Tibial nerve (tissue), 4 donors: ENCODE data around the gene PTRH1. TPM values are rescaled to one million over a fixed set of nuclear protein-coding genes. Genes with fewer than 3 reads are reported as not detected.

Experiments
- DNase-seq, 2 donors: peaks; one replicate each; pipeline ENCODE4 v3.0.0-alpha.2; 2019; ENCODE audit warnings: low spot score in 2 of 2
- H3K27ac ChIP-seq, 4 donors: fragments of 200-600 bp; sonication (generic) in 3 of 4; one replicate each; pipeline ENCODE4 v1.5.1; 2017 to 2019; ENCODE audit warnings: mild to moderate bottlenecking in 1 of 4
- H3K27me3 ChIP-seq, 2 donors: fragments of 200-600 bp; sonication (generic) in 1 of 2; one replicate each; pipeline versions ENCODE4 v1.5.1 to v1.6.0; 2017 to 2019
- H3K36me3 ChIP-seq, 3 donors: fragments of 200-600 bp; sonication (generic); one replicate each; pipeline ENCODE4 v1.5.1; 2018 to 2019
- H3K4me1 ChIP-seq, 4 donors: fragments of 200-600 bp; sonication (generic) in 3 of 4; one replicate each; pipeline ENCODE4 v1.5.1; 2017 to 2019
- H3K4me3 ChIP-seq, 4 donors: fragments of 200-600 bp; sonication (generic) in 3 of 4; one replicate each; pipeline ENCODE4 v1.5.1; 2017 to 2019; ENCODE audit warnings: mild to moderate bottlenecking in 1 of 4, moderate library complexity in 1 of 4
- H3K9me3 ChIP-seq, 4 donors: fragments of 200-600 bp; sonication (generic) in 3 of 4; one replicate each; pipeline ENCODE4 v1.5.1; 2017 to 2019
- CTCF ChIP-seq, 5 experiments: fragments of 200-600 bp in 3 of 5; fragments of 450-650 bp in 2 of 5; sonication (generic) in 3 of 5; IDR thresholded peaks; one replicate each; pipeline ENCODE4 v1.5.1; 2016 to 2019; ENCODE audit warnings: antibody characterized with exemption in 5 of 5, mild to moderate bottlenecking in 3 of 5, moderate library complexity in 2 of 5
- EP300 ChIP-seq, 2 donors: sonication (generic); formaldehyde crosslinking; IDR thresholded peaks; one replicate each; pipeline ENCODE4 v1.6.1; 2017; ENCODE audit warnings: antibody characterized with exemption in 2 of 2, mild to moderate bottlenecking in 1 of 2
- POLR2A ChIP-seq, 2 donors: fragments of 450-650 bp; IDR thresholded peaks; one replicate each; pipeline ENCODE4 v1.6.1; 2017; ENCODE audit warnings: antibody characterized with exemption in 2 of 2, mild to moderate bottlenecking in 2 of 2, moderate library complexity in 2 of 2
- WGBS, 2 donors: methylation state at CpG; one replicate each; pipeline ENCODE4 v1.1.5; 2018; 5-methylcytosine and 5-hydroxymethylcytosine counted together
- total RNA-seq, 4 donors: library from RNA; depleted of rRNA; stranded (reverse); fragments of >200 nt; gene quantifications; one replicate each; pipeline ENCODE4 v1.1.0, GENCODE V29; 2016

The PTRH1 gene
- total RNA-seq, 4 donors from 2014 or later: 8.4 to 46.7 (median 23.7) TPM

GRCh38 chr9:127754099-127755060 is 38.9 kb upstream of the PTRH1 start:
- 29 to 47% methylated on average over 33 to 57 of the region's 86 CpGs for WGBS, 2 donors
- no peaks in the 10 kb centered on the region for H3K9me3 ChIP-seq
- peaks cover 0 to 17% (median 0%) of the 10 kb centered on the region in 4 donors for H3K4me1 ChIP-seq
- peaks cover 0 to 17% (median 0%) of the 10 kb centered on the region in 3 donors for H3K36me3 ChIP-seq
- DNase-seq: no peak
- peaks cover 0 to 45% of the 10 kb centered on the region in 2 donors for H3K27me3 ChIP-seq
- no peak for TF ChIP-seq CTCF (IDR thresholded peaks at IDR 0.05)
- TF ChIP-seq EP300 (IDR thresholded peaks at IDR 0.05): no peak
- TF ChIP-seq POLR2A (IDR thresholded peaks at IDR 0.05): no peak
- H3K27ac ChIP-seq: no peak overlapping the region
- no peak overlapping the region for H3K4me3 ChIP-seq

- DNase-seq: no peak
- no peak for TF ChIP-seq CTCF (IDR thresholded peaks at IDR 0.05)
- TF ChIP-seq POLR2A (IDR thresholded peaks at IDR 0.05): no peak
- no peak for TF ChIP-seq EP300 (IDR thresholded peaks at IDR 0.05)
- H3K36me3 ChIP-seq: peaks cover 0 to 25% (median 0%) of the 10 kb centered on the region in 3 donors
- H3K27me3 ChIP-seq: peaks cover 0 to 42% of the 10 kb centered on the region in 2 donors
- WGBS, 2 donors: 76% methylated on average over 8 of the region's 8 CpGs
- peaks cover 0 to 17% (median 0%) of the 10 kb centered on the region in 4 donors for H3K4me1 ChIP-seq
- H3K9me3 ChIP-seq: no peaks in the 10 kb centered on the region
- no peak overlapping the region for H3K27ac ChIP-seq
- H3K4me3 ChIP-seq: no peak overlapping the region
Measured at GRCh38 chr9:127753622-127754021, 38.2 kb upstream of the PTRH1 start.

GRCh38 chr9:127753148-127753547 is 37.7 kb upstream of the PTRH1 start:
- 71 to 77% methylated on average over 7 to 8 of the region's 8 CpGs for WGBS, 2 donors
- Histone ChIP-seq H3K27ac (no peak overlapping the region), H3K4me1 (peaks cover 0 to 17% (median 0%) of the 10 kb centered on the region in 4 donors), H3K36me3 (peaks cover 0 to 30% (median 0%) of the 10 kb centered on the region in 3 donors), H3K4me3 (no peak overlapping the region), H3K9me3 (no peaks in the 10 kb centered on the region), H3K27me3 (peaks cover 0 to 38% of the 10 kb centered on the region in 2 donors)
- TF ChIP-seq POLR2A (IDR thresholded peaks at IDR 0.05) (no peak), CTCF (IDR thresholded peaks at IDR 0.05) (no peak), EP300 (IDR thresholded peaks at IDR 0.05) (no peak)
- DNase-seq: no peak

- TF ChIP-seq CTCF (IDR thresholded peaks at IDR 0.05) (no peak), EP300 (IDR thresholded peaks at IDR 0.05) (no peak), POLR2A (IDR thresholded peaks at IDR 0.05) (no peak)
- H3K36me3 ChIP-seq: peaks cover 0 to 34% (median 0%) of the 10 kb centered on the region in 3 donors
- H3K27me3 ChIP-seq: peaks cover 0 to 28% of the 10 kb centered on the region in 2 donors
- no peak for DNase-seq
- H3K9me3 ChIP-seq: no peaks in the 10 kb centered on the region
- H3K4me1 ChIP-seq: peaks cover 0 to 17% (median 0%) of the 10 kb centered on the region in 4 donors
- H3K4me3 ChIP-seq: no peak overlapping the region
- no peak overlapping the region for H3K27ac ChIP-seq
- 43 to 45% methylated on average over 10 of the region's 10 CpGs for WGBS, 2 donors
Measured at GRCh38 chr9:127751269-127752054, 36.0 kb upstream of the PTRH1 start.
